Stimulated activated CD4-positive, alpha-beta T cell treated with anti-CD3 and anti-CD28 coated beads, Interleukin-1b, Interleukin-23, amount 100 ng/mL, for 1 hour (primary cell): ENCODE data around the gene TMEM221.

Source experiments
- DNase-seq, 2 donors: peaks; one replicate each; pipeline ENCODE4 v3.0.0-alpha.2; 2020; ENCODE audit warnings: low read depth in 2 of 2

Gene TMEM221

GRCh38 chr19:17473041-17473440 lies 24.6 kb upstream of the TMEM221 start:
- no peak for DNase-seq

GRCh38 chr19:17471410-17472125 lies 23.1 kb upstream of the TMEM221 start:
- no peak for DNase-seq

GRCh38 chr19:17470068-17470841 lies 21.8 kb upstream of the TMEM221 start, which contains the start of gene SLC27A1:
TSS of gene SLC27A1 (plus strand) at chr19:17470524. CDS start at chr19:17470541, 17 bp downstream.
- DNase-seq: peak; percentile 62 to 70

- peak; percentile 87 to 90 for DNase-seq
Observed at GRCh38 chr19:17469481-17470067, 21.1 kb upstream of the TMEM221 start.

GRCh38 chr19:17469092-17469480 lies 20.6 kb upstream of the TMEM221 start:
- no peak for DNase-seq

- no peak for DNase-seq
Observed at GRCh38 chr19:17468302-17469091, 20.0 kb upstream of the TMEM221 start.

- no peak for DNase-seq
Observed at GRCh38 chr19:17467471-17468301, 19.2 kb upstream of the TMEM221 start.

GRCh38 chr19:17466487-17466850 lies 18.0 kb upstream of the TMEM221 start:
- DNase-seq: no peak

GRCh38 chr19:17460372-17461230 lies 12.1 kb upstream of the TMEM221 start, which contains the start of gene NXNL1:
TSS of gene NXNL1 (minus strand) at chr19:17460926. CDS start at chr19:17460869, 57 bp downstream.
- no peak for DNase-seq

GRCh38 chr19:17458970-17459369 lies 10.5 kb upstream of the TMEM221 start:
- DNase-seq: no peak

GRCh38 chr19:17457616-17458015 lies 9.1 kb upstream of the TMEM221 start:
- DNase-seq: no peak

GRCh38 chr19:17456127-17456526 lies 7.7 kb upstream of the TMEM221 start:
- no peak for DNase-seq

GRCh38 chr19:17455308-17456123 lies 7.0 kb upstream of the TMEM221 start:
- DNase-seq: no peak

GRCh38 chr19:17454576-17455071 lies 6.2 kb upstream of the TMEM221 start:
- no peak for DNase-seq

- no peak for DNase-seq
Observed at GRCh38 chr19:17451820-17452219, 3.4 kb upstream of the TMEM221 start.

- DNase-seq: no peak
Observed at GRCh38 chr19:17450264-17451075, 2.0 kb upstream of the TMEM221 start.

- no peak for DNase-seq
Observed at GRCh38 chr19:17447704-17448130, 751 bp downstream of the TMEM221 start.
